Ammon's horn (tissue), 1 donor: Measurements from ENCODE around the gene CDK16.
A peak's percentile ranks its signal among the peaks of the same experiment; 100 is the strongest.

Source experiments
- DNase-seq: peaks from one replicate; pipeline ENCODE4 v3.0.0-alpha.2; 2016; ENCODE audit warnings: low spot score

The CDK16 gene

DNA sequence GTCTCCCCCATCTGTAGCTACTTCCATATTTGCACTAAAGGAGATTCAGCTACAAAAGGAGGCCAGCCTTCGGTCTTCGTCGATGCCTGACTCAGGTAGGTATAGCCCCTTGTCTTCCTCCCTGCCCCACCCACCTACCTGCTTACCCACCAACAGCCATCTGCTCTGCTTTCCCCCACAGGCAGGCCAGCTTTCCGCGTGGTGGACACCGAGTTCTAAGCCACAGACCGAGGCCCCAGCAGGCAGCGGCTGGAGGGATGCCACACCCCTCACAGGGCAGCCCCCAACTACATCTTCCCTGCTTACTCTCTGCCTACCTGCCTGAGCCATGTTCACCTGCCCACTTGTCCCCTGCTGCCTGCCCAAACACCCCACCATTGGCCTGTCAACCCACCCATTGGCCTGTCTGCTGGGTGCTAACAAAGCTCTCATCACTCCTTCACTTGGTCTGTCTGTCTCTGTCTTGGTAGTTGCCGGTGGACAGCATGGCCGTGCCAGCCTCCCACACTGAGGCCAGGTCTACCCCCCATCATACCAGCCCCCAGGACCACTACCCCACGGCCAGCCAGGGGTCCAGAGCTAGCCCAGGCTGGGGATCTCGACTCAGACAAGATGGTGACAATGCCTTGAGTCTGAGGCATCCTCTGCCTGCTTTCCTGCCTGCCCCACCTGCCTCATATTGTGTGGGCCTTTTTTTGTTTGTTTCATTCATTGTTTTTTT lies 10.2 kb downstream of the CDK16 start:
- no peak for DNase-seq

DNA sequence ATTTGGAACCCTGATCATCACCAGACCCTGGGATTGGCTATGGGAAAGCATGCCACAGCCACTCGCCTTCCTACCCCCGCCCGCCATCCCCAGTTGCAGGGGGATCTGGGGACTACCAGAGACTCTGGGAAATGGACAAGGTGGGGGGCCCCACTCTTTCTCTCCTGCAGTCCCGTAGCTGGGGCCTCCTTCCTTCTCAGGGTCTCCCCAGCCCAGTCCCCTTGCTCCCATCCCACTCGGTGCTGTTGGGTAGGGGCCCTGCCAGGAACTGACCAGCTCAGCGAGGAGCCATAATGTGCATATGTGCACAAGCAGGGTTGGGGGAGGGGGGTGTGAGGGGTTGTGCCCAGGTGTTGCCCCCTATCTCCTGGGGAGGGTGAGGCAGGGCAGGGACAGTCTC lies 10.9 kb downstream of the CDK16 start:
- DNase-seq: no peak

DNA sequence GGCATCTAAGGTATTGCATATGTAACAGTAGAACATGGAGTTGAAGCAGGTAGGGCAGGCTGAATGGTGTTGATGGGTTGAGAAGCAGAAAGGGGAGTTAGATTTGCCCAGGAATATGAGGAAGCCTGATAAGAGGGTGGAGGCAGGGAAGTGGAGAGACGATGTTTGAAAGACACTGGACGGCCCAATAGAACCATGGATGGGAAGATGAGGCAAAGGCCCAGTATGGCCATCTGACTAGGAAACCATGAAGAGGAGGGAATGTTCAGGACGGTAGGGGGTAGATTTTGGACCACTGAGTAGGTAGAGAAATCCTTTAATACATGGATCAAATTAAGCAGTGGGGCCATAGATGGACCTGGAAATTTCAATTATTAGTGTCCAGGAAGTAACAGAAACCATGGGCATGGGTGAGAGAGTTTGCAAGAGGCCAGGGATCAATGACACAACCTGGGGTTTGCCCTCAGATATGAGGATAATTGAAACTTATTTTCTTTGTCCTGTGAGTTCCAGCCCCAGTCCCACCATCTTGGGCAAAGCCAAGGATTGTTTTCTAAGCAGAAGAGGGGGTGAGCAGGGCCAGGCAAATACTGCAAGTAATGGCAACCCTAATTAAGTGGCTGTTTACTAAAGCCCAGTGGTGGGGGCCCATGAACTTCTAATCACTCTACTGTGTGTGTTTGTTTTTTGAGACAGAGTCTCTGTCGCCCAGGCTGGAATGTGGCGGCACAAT lies 11.8 kb downstream of the CDK16 start:
- DNase-seq: no peak

DNA sequence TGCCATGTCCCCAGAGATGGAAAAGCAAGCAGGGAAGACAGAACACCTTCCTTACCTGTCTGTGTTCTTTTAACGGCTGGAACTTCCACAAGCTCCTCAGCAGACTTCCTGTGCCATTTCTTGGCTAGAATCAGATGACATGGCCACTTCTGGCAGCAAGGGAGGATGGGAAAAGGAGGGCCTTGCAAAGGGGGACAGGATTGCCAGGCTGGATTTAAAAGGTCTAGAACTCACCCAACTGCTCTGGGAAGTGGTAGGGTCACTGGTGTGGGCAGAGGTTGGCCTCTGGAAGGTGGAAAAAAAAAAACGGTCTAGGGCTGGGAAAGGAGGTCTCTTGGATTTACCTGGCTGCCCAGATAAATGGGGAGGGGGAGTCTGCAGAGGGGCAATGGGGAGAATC lies 12.7 kb downstream of the CDK16 start:
- DNase-seq: no peak

DNA sequence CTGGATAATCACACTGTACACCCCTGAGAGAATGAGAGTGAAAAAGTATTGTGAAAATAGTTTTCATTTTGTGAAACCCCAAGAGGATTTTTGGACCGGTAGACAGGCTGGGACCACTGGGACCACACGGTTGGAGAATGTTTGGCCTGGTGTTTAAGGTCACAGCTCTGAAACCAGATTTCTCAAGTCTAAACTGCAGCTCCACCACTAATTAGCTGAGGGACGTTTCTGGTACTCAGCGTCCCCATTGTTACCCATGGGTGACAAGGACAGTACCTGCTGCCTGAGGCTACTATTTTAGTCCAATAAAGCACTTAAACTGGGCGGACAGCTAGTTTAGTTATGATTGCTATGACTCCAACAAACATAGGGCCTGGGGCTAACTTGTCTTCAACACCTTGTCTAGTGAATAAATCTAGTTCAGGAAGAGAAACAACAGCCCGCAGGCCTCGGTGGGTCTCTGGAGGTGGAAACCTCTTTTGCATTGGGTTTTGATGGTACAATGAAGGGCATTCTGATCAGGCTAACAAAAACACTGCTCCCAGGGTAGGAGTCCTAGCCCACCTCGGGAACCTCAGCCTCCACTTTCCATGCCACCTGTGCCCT lies 13.8 kb downstream of the CDK16 start:
- no peak for DNase-seq

DNA sequence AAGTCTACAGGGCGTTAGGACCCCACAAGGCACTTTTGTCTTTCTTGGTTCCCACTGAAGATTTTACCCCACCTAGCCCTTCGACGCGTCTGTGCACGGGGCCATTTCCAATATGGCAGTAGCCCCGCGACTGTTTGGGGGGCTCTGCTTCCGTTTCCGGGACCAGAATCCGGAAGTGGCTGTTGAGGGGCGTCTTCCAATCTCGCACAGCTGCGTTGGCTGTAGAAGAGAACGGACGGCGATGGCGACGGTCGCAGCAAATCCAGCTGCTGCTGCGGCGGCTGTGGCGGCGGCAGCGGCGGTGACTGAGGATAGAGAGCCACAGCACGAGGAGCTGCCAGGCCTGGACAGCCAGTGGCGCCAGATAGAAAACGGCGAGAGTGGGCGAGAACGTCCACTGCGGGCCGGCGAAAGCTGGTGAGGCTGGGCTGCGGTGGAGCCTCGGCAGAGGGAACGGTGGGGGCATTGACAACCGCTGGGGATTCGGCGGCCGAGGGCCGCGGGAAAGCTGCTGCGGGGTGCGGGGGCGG lies 14.4 kb downstream of the CDK16 start, which contains the start of gene USP11:
Gene USP11, plus strand, starts transcription at position 207 of the 530 bp plus-strand sequence. Its CDS starts 35 bp downstream, at position 242.
- peak; percentile 52 for DNase-seq

DNA sequence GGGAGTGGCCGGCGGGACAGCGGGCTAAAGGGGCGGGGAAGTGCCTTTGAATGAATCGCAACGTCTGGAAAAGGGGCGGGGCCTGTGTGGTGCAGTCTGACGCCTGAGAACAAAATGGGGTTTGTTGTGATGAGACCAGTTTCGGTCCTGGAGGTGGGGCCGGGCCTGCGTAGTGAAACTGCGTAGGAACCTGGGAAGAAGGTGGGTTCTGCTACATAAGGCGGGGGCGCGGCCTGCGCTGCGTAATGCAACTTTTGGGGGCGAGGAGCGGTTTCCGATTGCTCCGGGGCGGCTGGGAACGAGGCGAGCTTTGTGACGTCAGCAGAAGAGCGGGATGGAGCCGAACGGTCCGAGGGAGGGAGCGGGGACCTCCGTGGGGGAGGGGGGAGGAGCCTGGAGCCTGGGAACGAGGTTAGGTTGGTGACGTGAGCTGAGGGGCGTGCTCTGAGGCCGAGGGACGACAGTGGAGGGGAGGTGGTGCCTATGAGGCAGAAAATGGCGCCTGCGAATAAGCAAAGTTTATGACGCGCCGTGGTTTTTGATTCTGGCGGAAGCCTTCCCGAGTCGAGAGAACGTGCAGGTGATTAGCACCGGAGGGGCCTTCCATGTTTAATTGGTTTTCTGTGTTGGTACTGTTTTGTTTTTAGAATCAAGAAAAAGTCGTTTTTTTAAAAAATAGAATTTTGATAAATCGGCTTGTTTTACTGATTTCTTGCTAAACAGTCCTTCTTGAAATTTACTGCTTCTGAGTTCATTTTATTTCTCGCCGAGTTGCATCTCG lies 15.0 kb downstream of the CDK16 start:
- peak; percentile 95 for DNase-seq

DNA sequence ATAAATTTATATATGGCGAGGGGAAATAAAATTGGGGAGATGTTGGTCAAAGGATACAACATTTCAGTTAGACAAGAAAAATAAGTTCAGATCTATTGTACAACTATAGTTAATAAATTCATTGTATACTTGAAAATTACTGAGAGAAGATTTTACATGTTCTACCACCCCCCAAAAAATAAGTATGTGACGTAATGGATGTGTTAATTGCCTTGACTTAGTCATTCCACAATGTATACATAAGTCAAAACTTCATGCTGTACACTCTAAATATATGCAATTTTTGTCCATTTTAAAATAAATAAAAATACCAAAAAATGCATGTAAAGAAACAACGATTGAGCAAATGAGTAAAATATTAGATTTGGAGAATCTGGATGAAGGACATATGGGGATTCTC lies 16.1 kb downstream of the CDK16 start:
- DNase-seq: no peak

DNA sequence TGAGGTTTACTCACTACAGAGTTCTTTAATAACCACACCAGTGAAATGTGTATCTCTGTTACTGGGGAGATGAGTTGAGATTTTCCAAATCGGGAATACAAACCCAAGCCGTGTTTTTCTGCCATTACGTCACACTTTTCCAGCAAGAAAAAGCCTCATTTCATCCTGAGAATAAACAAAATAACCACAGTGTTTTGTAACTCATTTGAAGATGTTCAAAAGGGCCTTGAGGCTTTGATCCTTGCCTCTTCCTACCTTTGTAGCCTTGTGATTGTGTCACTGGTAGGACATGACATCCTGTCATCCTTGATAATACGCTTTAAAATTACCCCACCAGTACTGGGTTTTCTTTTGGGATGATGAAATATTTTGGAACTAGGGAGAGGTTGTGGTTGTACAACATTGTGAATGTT lies 17.2 kb downstream of the CDK16 start:
- no peak for DNase-seq

DNA sequence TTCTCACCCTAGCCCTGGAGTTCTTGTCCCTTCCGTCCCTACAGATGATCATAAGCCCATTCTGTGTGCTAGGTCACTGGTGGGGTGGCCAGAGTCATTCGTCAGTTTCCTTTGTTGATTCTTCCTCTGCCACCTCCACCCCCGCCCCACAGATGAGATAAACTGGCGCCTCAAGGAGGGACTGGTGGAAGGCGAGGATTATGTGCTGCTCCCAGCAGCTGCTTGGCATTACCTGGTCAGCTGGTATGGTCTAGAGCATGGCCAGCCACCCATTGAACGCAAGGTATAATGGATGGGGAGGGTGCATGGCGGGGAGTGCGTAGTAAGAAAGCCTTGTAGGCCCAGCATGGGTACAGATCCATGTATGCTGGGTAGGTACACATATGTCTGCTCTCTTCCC lies 20.7 kb downstream of the CDK16 start:
- DNase-seq: no peak

DNA sequence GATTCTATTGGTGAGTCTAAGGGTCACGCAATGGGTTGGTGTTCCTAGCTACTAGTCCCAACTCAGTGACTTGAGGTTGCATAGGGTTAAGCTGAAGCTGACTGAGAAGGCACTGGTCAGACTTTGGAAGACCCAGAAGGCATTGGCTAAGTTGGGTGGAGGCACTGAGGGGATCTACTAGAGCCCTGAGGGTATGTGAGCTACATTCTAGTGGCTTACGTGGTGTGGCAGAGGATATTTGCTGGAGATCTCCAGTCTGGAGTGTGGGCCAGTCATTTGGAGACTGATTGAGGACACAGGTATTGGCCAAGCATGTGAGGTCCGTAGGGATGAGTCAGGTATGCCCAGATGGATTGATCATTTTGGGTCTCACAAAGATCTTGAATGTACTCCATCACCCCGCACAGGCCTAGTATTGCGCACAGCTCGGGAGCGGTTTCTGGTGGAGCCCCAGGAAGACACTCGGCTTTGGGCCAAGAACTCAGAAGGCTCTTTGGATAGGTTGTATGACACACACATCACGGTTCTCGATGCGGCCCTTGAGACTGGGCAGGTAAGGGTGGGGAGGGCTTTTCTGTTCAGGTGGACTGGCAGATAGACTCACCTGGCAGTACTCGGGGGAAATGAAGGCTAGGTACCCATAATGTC lies 21.5 kb downstream of the CDK16 start:
- no peak for DNase-seq

DNA sequence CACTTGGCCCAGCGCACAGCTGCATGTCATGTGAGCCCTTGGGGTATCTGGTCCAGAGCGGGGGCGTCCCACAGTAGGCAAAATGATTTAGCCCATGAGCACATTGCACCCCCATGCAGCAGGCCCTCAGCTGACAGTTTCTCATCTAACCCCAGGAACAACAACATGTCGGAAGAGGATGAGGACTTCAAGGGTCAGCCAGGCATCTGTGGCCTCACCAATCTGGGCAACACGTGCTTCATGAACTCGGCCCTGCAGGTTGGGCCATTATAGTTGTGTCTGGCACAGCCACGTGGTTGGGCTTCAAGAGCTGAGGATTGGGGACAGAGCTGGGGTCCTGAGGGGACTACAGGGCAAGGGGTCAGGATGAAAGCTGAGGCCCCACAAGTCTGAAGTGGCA lies 22.1 kb downstream of the CDK16 start:
- DNase-seq: no peak

DNA sequence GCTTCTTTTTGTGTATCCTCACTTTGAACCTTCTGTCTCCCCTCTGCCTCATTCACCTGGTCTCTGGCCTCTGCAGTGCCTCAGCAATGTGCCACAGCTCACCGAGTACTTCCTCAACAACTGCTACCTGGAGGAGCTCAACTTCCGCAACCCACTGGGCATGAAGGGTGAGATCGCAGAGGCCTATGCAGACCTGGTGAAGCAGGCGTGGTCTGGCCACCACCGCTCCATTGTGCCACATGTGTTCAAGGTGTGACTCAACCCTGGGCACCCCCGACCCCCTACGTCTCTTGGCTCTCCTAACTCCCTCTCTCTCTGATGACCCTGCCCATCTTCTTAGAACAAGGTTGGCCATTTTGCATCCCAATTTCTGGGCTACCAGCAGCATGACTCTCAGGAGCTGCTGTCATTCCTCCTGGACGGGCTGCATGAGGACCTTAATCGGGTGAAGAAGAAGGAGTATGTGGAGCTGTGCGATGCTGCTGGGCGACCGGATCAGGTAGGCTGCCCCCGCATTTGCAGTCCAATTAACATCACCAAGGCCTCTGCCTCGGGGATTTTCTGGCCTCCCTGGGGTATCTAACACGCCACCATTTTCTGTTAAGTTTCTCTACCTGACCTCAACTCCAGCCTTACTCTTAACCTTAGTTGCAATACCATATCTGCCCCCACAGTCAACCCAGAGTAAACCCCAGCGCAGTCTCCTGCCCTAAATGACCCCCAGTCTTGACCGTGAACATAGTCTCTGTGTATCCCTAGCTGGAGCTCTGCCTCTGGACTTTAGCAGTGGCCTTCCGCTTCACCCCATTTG lies 22.9 kb downstream of the CDK16 start:
- no peak for DNase-seq

DNA sequence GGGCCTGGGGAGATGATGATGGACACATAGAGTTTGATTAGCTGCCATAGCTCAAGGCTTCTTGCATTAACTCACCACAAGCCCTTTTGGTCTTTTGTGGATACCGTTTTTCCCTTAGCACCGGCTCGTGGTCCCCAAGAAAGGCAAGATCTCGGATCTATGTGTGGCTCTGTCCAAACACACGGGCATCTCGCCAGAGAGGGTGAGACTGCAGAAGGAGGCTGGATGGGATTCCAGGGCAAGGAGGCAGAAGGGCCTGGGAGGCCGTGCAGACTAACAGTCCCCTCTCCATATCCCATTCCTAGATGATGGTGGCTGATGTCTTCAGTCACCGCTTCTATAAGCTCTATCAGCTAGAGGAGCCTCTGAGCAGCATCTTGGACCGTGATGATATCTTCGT lies 23.8 kb downstream of the CDK16 start:
- DNase-seq: no peak

DNA sequence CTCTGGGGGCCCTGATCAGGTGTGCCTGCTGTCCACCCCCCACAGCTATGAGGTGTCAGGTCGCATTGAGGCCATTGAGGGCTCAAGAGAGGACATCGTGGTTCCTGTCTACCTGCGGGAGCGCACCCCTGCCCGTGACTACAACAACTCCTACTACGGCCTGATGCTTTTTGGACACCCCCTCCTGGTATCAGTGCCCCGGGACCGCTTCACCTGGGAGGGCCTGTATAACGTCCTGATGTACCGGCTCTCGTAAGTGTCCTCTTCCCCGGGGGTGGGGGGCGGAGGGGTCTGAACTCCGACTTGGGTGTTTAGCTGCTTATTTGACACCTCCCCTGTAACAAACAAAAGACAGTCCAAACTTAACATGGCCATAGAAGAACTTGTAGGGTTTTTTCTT lies 24.9 kb downstream of the CDK16 start:
- no peak for DNase-seq

DNA sequence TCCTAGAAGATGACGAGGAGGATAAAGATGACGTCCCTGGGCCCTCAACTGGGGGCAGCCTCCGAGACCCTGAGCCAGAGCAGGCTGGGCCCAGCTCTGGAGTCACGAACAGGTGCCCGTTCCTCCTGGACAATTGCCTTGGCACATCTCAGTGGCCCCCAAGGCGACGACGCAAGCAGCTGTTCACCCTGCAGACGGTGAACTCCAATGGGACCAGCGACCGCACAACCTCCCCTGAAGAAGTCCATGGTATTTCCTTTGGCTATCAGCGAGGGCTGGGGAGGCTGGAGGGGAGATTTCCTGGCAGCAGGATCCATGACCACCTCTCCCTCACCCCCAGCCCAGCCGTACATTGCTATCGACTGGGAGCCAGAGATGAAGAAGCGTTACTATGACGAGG lies 26.2 kb downstream of the CDK16 start:
- no peak for DNase-seq

DNA sequence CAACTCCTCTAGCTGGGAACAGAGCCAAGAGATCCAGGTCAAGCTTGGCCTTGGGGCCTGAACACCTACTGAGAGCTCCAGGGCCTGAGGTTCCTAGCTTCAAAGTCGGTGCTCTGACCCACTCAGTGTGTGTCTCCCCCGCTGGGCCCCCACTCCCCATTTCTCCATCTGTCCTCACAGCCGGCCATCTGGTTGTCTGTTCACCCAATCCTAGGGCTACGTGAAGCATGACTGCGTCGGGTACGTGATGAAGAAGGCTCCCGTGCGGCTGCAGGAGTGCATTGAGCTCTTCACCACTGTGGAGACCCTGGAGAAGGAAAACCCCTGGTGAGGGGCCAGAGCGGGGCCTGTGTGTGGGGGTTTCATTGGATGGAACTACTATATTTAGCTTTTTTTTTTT lies 26.7 kb downstream of the CDK16 start:
- no peak for DNase-seq

DNA sequence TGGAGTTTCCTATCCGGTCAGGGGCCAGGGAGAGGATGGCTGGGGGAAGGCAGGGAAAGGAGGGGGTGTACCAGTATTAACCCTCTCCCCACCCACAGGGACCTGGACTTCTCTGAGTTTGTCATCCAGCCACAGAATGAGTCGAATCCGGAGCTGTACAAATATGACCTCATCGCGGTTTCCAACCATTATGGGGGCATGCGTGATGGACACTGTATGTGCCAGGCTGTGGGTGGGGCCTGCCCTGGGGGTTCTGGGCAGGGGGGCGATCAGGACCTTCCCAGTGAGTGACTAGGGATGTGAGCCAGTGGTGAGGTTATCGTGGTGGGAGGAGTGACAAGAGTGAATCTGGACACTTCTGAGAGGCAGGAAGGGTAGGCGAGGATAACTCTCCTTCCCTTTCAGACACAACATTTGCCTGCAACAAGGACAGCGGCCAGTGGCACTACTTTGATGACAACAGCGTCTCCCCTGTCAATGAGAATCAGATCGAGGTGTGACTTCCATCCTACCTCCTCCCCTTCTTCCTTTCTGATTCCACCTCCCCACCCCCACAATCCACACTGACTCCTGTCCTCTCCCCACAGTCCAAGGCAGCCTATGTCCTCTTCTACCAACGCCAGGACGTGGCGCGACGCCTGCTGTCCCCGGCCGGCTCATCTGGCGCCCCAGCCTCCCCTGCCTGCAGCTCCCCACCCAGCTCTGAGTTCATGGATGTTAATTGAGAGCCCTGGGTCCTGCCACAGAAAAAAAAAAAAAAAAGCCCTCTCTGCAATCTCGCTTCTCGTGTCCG lies 28.9 kb downstream of the CDK16 start:
- DNase-seq: no peak

DNA sequence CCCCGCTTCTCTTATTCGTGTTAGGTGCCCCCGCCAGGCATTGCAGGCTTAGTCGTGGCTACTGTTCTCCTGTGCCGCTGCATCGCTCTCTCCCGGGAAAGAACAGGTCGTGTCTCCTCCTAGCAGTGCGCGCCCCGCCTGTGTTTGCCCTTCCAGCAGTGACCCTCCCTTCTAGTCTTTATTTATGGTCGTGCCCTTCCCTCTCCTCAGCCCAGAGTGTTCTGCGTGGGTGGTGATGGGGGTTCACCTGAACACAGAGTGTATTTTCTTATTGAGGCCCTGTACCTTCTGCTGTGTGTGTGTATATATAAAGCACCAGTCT lies 29.5 kb downstream of the CDK16 start:
- no peak for DNase-seq

DNA sequence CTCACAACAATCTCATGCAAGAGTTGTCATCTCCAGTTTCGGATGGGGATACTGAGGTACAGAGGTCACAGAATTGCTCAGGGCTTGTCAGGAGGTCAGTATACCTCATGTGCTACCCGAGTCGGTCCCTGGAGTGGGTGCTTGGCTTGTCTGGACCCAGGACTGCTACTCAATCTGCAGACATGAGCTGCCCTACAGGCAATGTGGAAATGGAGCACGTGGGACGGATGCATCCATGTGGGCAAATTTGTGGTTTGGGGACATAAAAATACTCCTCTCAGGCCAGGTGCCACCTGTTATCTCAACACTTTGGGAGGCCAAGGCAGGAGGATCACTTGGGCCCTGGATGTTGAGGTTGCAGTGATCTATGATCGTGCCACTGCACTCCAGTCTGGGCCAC lies 30.1 kb downstream of the CDK16 start:
- no peak for DNase-seq
